Endothelial cell of umbilical vein (primary cell): ENCODE data around the gene GAL3ST2. TPM values are rescaled to one million over a fixed set of nuclear protein-coding genes. Genes with fewer than 3 reads are reported as not detected.

Source experiments
- BruUV-seq: library from RNA; stranded (reverse); fragments of 400-500 nt; replicated peaks from 2 replicates; lab custom pipeline; 2021; lab: Mats Ljungman, UMichigan
- CTCF ChIA-PET: fragments of 300-600, 350-600 bp; sonication (Branson Sonifier 250); formaldehyde crosslinking; loops from one replicate; lab custom pipeline; 2021; ENCODE audit warnings: antibody characterized with exemption, inconsistent platforms; lab: Charles Lee
- POLR2A ChIA-PET: fragments of 300-600, 350-600 bp; sonication (Branson Sonifier 250); formaldehyde crosslinking; loops from one replicate; lab custom pipeline; 2021; ENCODE audit warnings: antibody characterized with exemption, inconsistent platforms; lab: Charles Lee
- DNase-seq: peaks from one replicate; pipeline ENCODE4 v3.0.0-alpha.2; 2011; ENCODE audit warnings: low read depth, low spot score
- FAIRE-seq: peaks from 2 replicates; lab custom pipeline; 2011; peaks lifted over from hg19 to GRCh38; lab: Jason Lieb, UNC
- H2AFZ ChIP-seq: 2 replicates; pipeline ENCODE4 v1.6.0; 2012; ENCODE audit warnings: low read depth, low read length, control low read depth, inconsistent platforms
- H3K27ac ChIP-seq: 2 replicates; pipeline ENCODE4 v1.5.1; 2011; ENCODE audit warnings: low read depth, mild to moderate bottlenecking, control low read depth, low read length, moderate library complexity; ENCODE audit not compliant: insufficient read depth
- H3K27me3 ChIP-seq, 2 experiments: 2 replicates each; pipeline versions ENCODE4 v1.6.0 to v1.6.1; 2011; ENCODE audit warnings: low read length in 2 of 2, mixed read lengths in 1 of 2; ENCODE audit not compliant: control insufficient read depth in 2 of 2, insufficient read depth in 2 of 2
- H3K36me3 ChIP-seq, 2 experiments: 2 replicates in 1 of 2; 3 replicates in 1 of 2; pipeline ENCODE4 v1.5.1; 2011; ENCODE audit warnings: low read length in 2 of 2, mild to moderate bottlenecking in 1 of 2, moderate library complexity in 1 of 2; ENCODE audit not compliant: control insufficient read depth in 2 of 2, insufficient read depth in 2 of 2; ENCODE audit errors: extremely low read depth in 1 of 2
- H3K4me1 ChIP-seq: 3 replicates; pipeline ENCODE4 v1.5.1; 2011; ENCODE audit warnings: mild to moderate bottlenecking, low read length; ENCODE audit not compliant: control insufficient read depth, insufficient read depth; ENCODE audit errors: extremely low read depth
- H3K4me2 ChIP-seq: 2 replicates; pipeline ENCODE4 v1.6.1; 2011; ENCODE audit warnings: low read length, control low read depth, mixed read lengths; ENCODE audit not compliant: insufficient read depth
- H3K4me3 ChIP-seq, 3 experiments: fragments of 200-600 bp in 1 of 3; sonication (generic), shearing (Covaris generic) in 1 of 3; replicated peaks in 1 of 3; 2 replicates each; pipeline ENCODE4 v1.5.1; 2011 to 2016; ENCODE audit warnings: control low read depth in 3 of 3, low read length in 3 of 3, mild to moderate bottlenecking in 2 of 3, inconsistent platforms in 1 of 3, low read depth in 1 of 3, moderate library complexity in 1 of 3; ENCODE audit not compliant: insufficient read depth in 1 of 3
- H3K79me2 ChIP-seq: 2 replicates; pipeline ENCODE4 v1.6.0; 2012; ENCODE audit warnings: low read length, inconsistent platforms; ENCODE audit not compliant: control insufficient read depth, insufficient read depth
- H3K9ac ChIP-seq: replicated peaks from 2 replicates; pipeline ENCODE3; 2011; ENCODE audit warnings: low read length, control low read depth; ENCODE audit not compliant: insufficient read depth; ENCODE audit errors: extremely low read depth
- H3K9me1 ChIP-seq: replicated peaks from 3 replicates; pipeline ENCODE4 v1.6.0; 2011; ENCODE audit warnings: mild to moderate bottlenecking, low read length; ENCODE audit not compliant: control insufficient read depth, insufficient read depth; ENCODE audit errors: extremely low read depth
- H3K9me3 ChIP-seq: replicated peaks from 2 replicates; pipeline ENCODE4 v1.5.1; 2012; ENCODE audit warnings: low read length, inconsistent platforms; ENCODE audit not compliant: control insufficient read depth, insufficient read depth
- H4K20me1 ChIP-seq: replicated peaks from 2 replicates; pipeline ENCODE3; 2011; ENCODE audit warnings: mild to moderate bottlenecking, low read length; ENCODE audit not compliant: control insufficient read depth, insufficient read depth; ENCODE audit errors: extremely low read depth
- EZH2 ChIP-seq: IDR thresholded peaks from 2 replicates; pipeline ENCODE4 v1.6.1; 2012; ENCODE audit warnings: borderline replicate concordance, low read depth, mild to moderate bottlenecking, moderate library complexity, low read length, inconsistent platforms; ENCODE audit not compliant: severe bottlenecking
- FOS ChIP-seq: IDR thresholded peaks from 2 replicates; pipeline ENCODE4 v1.6.1; 2011; ENCODE audit warnings: mild to moderate bottlenecking, low read length, moderate library complexity, borderline replicate concordance; ENCODE audit not compliant: insufficient read depth
- GATA2 ChIP-seq: IDR thresholded peaks from 2 replicates; pipeline ENCODE4 v1.7.0; 2011; ENCODE audit warnings: low read depth, mild to moderate bottlenecking, moderate library complexity, mixed read lengths, low read length; ENCODE audit not compliant: insufficient read length, insufficient read depth
- JUN ChIP-seq: IDR thresholded peaks from 2 replicates; pipeline ENCODE4 v1.6.1; 2011; ENCODE audit warnings: borderline replicate concordance, low read depth; ENCODE audit not compliant: insufficient read length, insufficient read depth
- MAX ChIP-seq: IDR thresholded peaks from 2 replicates; pipeline ENCODE4 v1.6.1; 2011; ENCODE audit not compliant: insufficient read depth, insufficient read length
- MYC ChIP-seq: IDR thresholded peaks from one replicate; pipeline ENCODE4 v1.6.1; 2011; ENCODE audit warnings: mild to moderate bottlenecking, low read depth, low read length
- POLR2A ChIP-seq: IDR thresholded peaks from 2 replicates; pipeline ENCODE4 v1.6.1; 2012; ENCODE audit warnings: low read depth, mild to moderate bottlenecking, control low read depth, low read length
- POLR2AphosphoS5 ChIP-seq: IDR thresholded peaks from 2 replicates; pipeline ENCODE4 v1.6.1; 2012; ENCODE audit warnings: low read depth, mild to moderate bottlenecking, control low read depth, low read length, moderate library complexity; ENCODE audit not compliant: insufficient read depth
- dilution Hi-C: fragments of 300-500 bp; cut with MboI; formaldehyde crosslinking; loops from one replicate; pipeline ENCODE4 v1.15.0; 2019; ENCODE audit warnings: low sequenced_read_pairs; ENCODE audit not compliant: extremely low pct_ligation_motif_present
- intact Hi-C: fragments of 100-400 bp; cut with micrococcal nuclease; formaldehyde crosslinking; loops from one replicate; pipeline ENCODE4 v1.10.0; 2022
- polyA plus RNA-seq, 4 experiments: library from polyadenylated mRNA; depleted of rRNA in 3 of 4; stranded (reverse) in 3 of 4; unstranded in 1 of 4; fragments of >200 nt; gene quantifications; 2 replicates each; pipeline versions ENCODE4 v1.2.1 to v1.2.3, GENCODE V29; 2011 to 2012; ENCODE audit warnings: missing spikeins in 1 of 4
- total RNA-seq: library from RNA; stranded (reverse); gene quantifications from 2 replicates; pipeline ENCODE4 v1.2.3, GENCODE V29; 2021
- TF ChIP-seq, protein P1 (sequence below), 2 donors: IDR thresholded peaks; 1 replicate in 1 of 2; 2 replicates in 1 of 2; pipeline ENCODE4 v1.5.1; 2011; ENCODE audit warnings: low read length in 2 of 2, mild to moderate bottlenecking in 2 of 2, moderate library complexity in 2 of 2, control low read depth in 1 of 2, inconsistent platforms in 1 of 2, low read depth in 1 of 2; ENCODE audit not compliant: insufficient read depth in 1 of 2; ENCODE audit errors: extremely low read depth in 1 of 2

The GAL3ST2 gene
- total and polyA plus RNA-seq, 2 donors (not counting 3 experiments of a cell fraction or from before 2014, with no cell fraction given), result not detected

- Histone ChIP-seq H4K20me1 (no peaks in the 10 kb centered on the region), H3K9me1 (no peaks in the 10 kb centered on the region), H3K36me3 (no peaks in the 10 kb centered on the region), H3K27me3 (peaks cover 5 to 8% of the 10 kb centered on the region in 2 experiments), H3K27ac (no peak overlapping the region), H3K4me2 (no peak overlapping the region), H3K9ac (no peak overlapping the region), H3K79me2 (no peaks in the 10 kb centered on the region), H3K4me1 (no peaks in the 10 kb centered on the region), H3K9me3 (no peaks in the 10 kb centered on the region), H3K4me3 (no peak overlapping the region), H2AFZ (no peak overlapping the region)
- FAIRE-seq (no peak), DNase-seq (no peak)
- CTCF ChIA-PET, result no interaction called here
- intact Hi-C loops, result no loop called here
- dilution Hi-C loops, result no loop called here
- no TSS peak for BruUV-seq
- POLR2A ChIA-PET, result no interaction called here
- TF ChIP-seq FOS, result no peak
- no peak for TF ChIP-seq JUN
- TF ChIP-seq EZH2, result no peak
- no peak for TF ChIP-seq POLR2A
- TF ChIP-seq POLR2AphosphoS5, result no peak
- TF ChIP-seq MAX, result no peak
- TF ChIP-seq GATA2, result no peak
- no peak for TF ChIP-seq MYC
- TF ChIP-seq, protein P1, sequence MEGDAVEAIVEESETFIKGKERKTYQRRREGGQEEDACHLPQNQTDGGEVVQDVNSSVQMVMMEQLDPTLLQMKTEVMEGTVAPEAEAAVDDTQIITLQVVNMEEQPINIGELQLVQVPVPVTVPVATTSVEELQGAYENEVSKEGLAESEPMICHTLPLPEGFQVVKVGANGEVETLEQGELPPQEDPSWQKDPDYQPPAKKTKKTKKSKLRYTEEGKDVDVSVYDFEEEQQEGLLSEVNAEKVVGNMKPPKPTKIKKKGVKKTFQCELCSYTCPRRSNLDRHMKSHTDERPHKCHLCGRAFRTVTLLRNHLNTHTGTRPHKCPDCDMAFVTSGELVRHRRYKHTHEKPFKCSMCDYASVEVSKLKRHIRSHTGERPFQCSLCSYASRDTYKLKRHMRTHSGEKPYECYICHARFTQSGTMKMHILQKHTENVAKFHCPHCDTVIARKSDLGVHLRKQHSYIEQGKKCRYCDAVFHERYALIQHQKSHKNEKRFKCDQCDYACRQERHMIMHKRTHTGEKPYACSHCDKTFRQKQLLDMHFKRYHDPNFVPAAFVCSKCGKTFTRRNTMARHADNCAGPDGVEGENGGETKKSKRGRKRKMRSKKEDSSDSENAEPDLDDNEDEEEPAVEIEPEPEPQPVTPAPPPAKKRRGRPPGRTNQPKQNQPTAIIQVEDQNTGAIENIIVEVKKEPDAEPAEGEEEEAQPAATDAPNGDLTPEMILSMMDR (IDR thresholded peaks at IDR 0.05; ENCODE audit: extremely low read depth in 1 of 2, insufficient read depth in 1 of 2, low read depth in 1 of 2, low read length in 2 of 2), result no peak
Observed at GRCh38 chr2:241793385-241793784, 16.8 kb downstream of the GAL3ST2 start.
